Keratinocyte (primary cell): ENCODE data around the gene GATA5. TPM values are rescaled to one million over a fixed set of nuclear protein-coding genes. Genes with fewer than 3 reads are reported as not detected.

Experiments
- DNase-seq: peaks from one replicate; pipeline ENCODE4 v3.0.0-alpha.2; 2011; ENCODE audit warnings: low read depth, missing footprints, low spot score
- FAIRE-seq: peaks from 2 replicates; lab custom pipeline; 2011; peaks lifted over from hg19 to GRCh38; lab: Jason Lieb, UNC
- H2AFZ ChIP-seq: 2 replicates; pipeline ENCODE4 v1.6.0; 2012; ENCODE audit warnings: low read length, control low read depth, inconsistent platforms; ENCODE audit not compliant: control insufficient read depth
- H3K27ac ChIP-seq: 2 replicates; pipeline ENCODE4 v1.5.1; 2011; ENCODE audit warnings: low read length; ENCODE audit not compliant: control insufficient read depth, insufficient read depth
- H3K27me3 ChIP-seq: 3 replicates; pipeline ENCODE4 v1.6.0; 2011; ENCODE audit warnings: low read length; ENCODE audit not compliant: control insufficient read depth, insufficient read depth; ENCODE audit errors: extremely low read depth
- H3K36me3 ChIP-seq, 2 experiments: 2 replicates in 1 of 2; 3 replicates in 1 of 2; pipeline ENCODE4 v1.5.1; 2011; ENCODE audit warnings: low read length in 2 of 2, mild to moderate bottlenecking in 1 of 2; ENCODE audit not compliant: control insufficient read depth in 2 of 2, insufficient read depth in 2 of 2; ENCODE audit errors: extremely low read depth in 1 of 2
- H3K4me1 ChIP-seq: 3 replicates; pipeline ENCODE4 v1.5.1; 2011; ENCODE audit warnings: low read length; ENCODE audit not compliant: control insufficient read depth, insufficient read depth; ENCODE audit errors: extremely low read depth
- H3K4me2 ChIP-seq: 3 replicates; pipeline ENCODE4 v1.6.0; 2011; ENCODE audit warnings: low read depth, low read length; ENCODE audit not compliant: control insufficient read depth, insufficient read depth; ENCODE audit errors: extremely low read depth
- H3K4me3 ChIP-seq, 3 experiments: fragments of 200-600 bp in 1 of 3; sonication (generic) in 1 of 3; 2 replicates in 2 of 3; 3 replicates in 1 of 3; pipeline ENCODE4 v1.5.1; 2011 to 2016; ENCODE audit warnings: low read length in 3 of 3, mild to moderate bottlenecking in 3 of 3, control low read depth in 2 of 3, inconsistent platforms in 1 of 3, low read depth in 1 of 3, mixed read lengths in 1 of 3, mixed run types in 1 of 3, moderate library complexity in 1 of 3; ENCODE audit not compliant: control insufficient read depth in 2 of 3, insufficient read depth in 2 of 3; ENCODE audit errors: extremely low read depth in 1 of 3
- H3K79me2 ChIP-seq: 2 replicates; pipeline ENCODE4 v1.6.0; 2012; ENCODE audit warnings: low read length; ENCODE audit not compliant: control insufficient read depth, insufficient read depth
- H3K9ac ChIP-seq: 3 replicates; pipeline ENCODE4 v1.6.0; 2011; ENCODE audit warnings: low read length; ENCODE audit not compliant: control insufficient read depth, insufficient read depth; ENCODE audit errors: extremely low read depth
- H3K9me1 ChIP-seq: 3 replicates; pipeline ENCODE4 v1.6.0; 2011; ENCODE audit warnings: low read length; ENCODE audit not compliant: control insufficient read depth, insufficient read depth; ENCODE audit errors: extremely low read depth
- H3K9me3 ChIP-seq: 2 replicates; pipeline ENCODE4 v1.5.1; 2012; ENCODE audit warnings: low read depth, low read length; ENCODE audit not compliant: control insufficient read depth
- H4K20me1 ChIP-seq: 3 replicates; pipeline ENCODE4 v1.6.0; 2011; ENCODE audit warnings: low read length; ENCODE audit not compliant: control insufficient read depth, insufficient read depth; ENCODE audit errors: extremely low read depth
- CTCF ChIP-seq, 3 experiments: IDR thresholded peaks in 1 of 3; conservative IDR thresholded peaks in 1 of 3; optimal IDR thresholded peaks in 1 of 3; 2 replicates in 2 of 3; 3 replicates in 1 of 3; pipeline versions ENCODE3 to v1.5.1; 2011; ENCODE audit warnings: low read length in 3 of 3, mild to moderate bottlenecking in 3 of 3, moderate library complexity in 2 of 3, control low read depth in 1 of 3, inconsistent platforms in 1 of 3; ENCODE audit not compliant: insufficient read depth in 2 of 3; ENCODE audit errors: extremely low read depth in 1 of 3
- EZH2 ChIP-seq: IDR thresholded peaks from one replicate; pipeline ENCODE4 v1.6.1; 2012; ENCODE audit warnings: inconsistent platforms, mild to moderate bottlenecking, low read length, moderate library complexity
- dilution Hi-C: fragments of 300-500 bp; cut with MboI; formaldehyde crosslinking; loops from one replicate; pipeline ENCODE4 v1.7.0; 2020; ENCODE audit warnings: low sequenced_read_pairs; ENCODE audit not compliant: extremely low pct_ligation_motif_present
- polyA plus RNA-seq, 5 experiments: library from polyadenylated mRNA; depleted of rRNA in 3 of 5; stranded (reverse) in 3 of 5; stranded (forward) in 1 of 5; unstranded in 1 of 5; fragments of >200 nt; gene quantifications; 1 replicate in 1 of 5; 2 replicates in 3 of 5; 3 replicates in 1 of 5; pipeline versions ENCODE4 v1.2.1 to v1.2.3, GENCODE V29; 2011 to 2012; ENCODE audit warnings: missing spikeins in 2 of 5, low read depth in 1 of 5, low replicate concordance in 1 of 5

Gene GATA5
- polyA plus RNA-seq, 1 donor (not counting 4 experiments of a cell fraction or from before 2014, with no cell fraction given): not detected

GRCh38 chr20:62446888-62447869, 28.6 kb downstream of the GATA5 start:
- H4K20me1 ChIP-seq: no peaks in the 10 kb centered on the region
- no peak overlapping the region for H3K27ac ChIP-seq
- H3K9me1 ChIP-seq: no peaks in the 10 kb centered on the region
- no peak overlapping the region for H3K9ac ChIP-seq
- H3K4me2 ChIP-seq: no peak overlapping the region
- no peaks in the 10 kb centered on the region for H3K79me2 ChIP-seq
- dilution Hi-C loops: loop anchor here (25.0 kb wide), 1 partner anchor 90 kb away; no protein-coding TSS in a partner anchor
- TF ChIP-seq EZH2 (no peak), CTCF (optimal IDR thresholded peaks at IDR 0.05 in 1 of 3, IDR thresholded peaks at IDR 0.05 in 1 of 3, conservative IDR thresholded peaks at IDR 0.05 in 1 of 3; ENCODE audit: extremely low read depth in 1 of 3, insufficient read depth in 2 of 3, low read length in 3 of 3) (no peak)
- H3K4me3 ChIP-seq: no peak overlapping the region
- H3K27me3 ChIP-seq: peaks cover 23% of the 10 kb centered on the region
- DNase-seq (no peak), FAIRE-seq (no peak)
- no peaks in the 10 kb centered on the region for H3K9me3 ChIP-seq
- H3K36me3 ChIP-seq: no peaks in the 10 kb centered on the region
- H3K4me1 ChIP-seq: no peaks in the 10 kb centered on the region
- H2AFZ ChIP-seq: no peak overlapping the region

- FAIRE-seq (no peak), DNase-seq (no peak)
- H3K27me3 ChIP-seq: peaks cover 20% of the 10 kb centered on the region
- H3K4me2 ChIP-seq: no peak overlapping the region
- no peaks in the 10 kb centered on the region for H3K9me3 ChIP-seq
- H3K9ac ChIP-seq: no peak overlapping the region
- no peaks in the 10 kb centered on the region for H3K4me1 ChIP-seq
- H4K20me1 ChIP-seq: no peaks in the 10 kb centered on the region
- H3K36me3 ChIP-seq: no peaks in the 10 kb centered on the region
- H3K27ac ChIP-seq: no peak overlapping the region
- dilution Hi-C loops: loop anchor here (25.0 kb wide), 1 partner anchor 91 kb away; no protein-coding TSS in a partner anchor
- H2AFZ ChIP-seq: no peak overlapping the region
- no peaks in the 10 kb centered on the region for H3K9me1 ChIP-seq
- H3K4me3 ChIP-seq: no peak overlapping the region
- H3K79me2 ChIP-seq: no peaks in the 10 kb centered on the region
- TF ChIP-seq EZH2 (no peak), CTCF (optimal IDR thresholded peaks at IDR 0.05 in 1 of 3, IDR thresholded peaks at IDR 0.05 in 1 of 3, conservative IDR thresholded peaks at IDR 0.05 in 1 of 3; ENCODE audit: extremely low read depth in 1 of 3, insufficient read depth in 2 of 3, low read length in 3 of 3) (no peak)
Observed at GRCh38 chr20:62446481-62446880, 29.3 kb downstream of the GATA5 start.
